ENCODE data around the gene TRIM43. TPM values are rescaled to one million over a fixed set of nuclear protein-coding genes. Genes with fewer than 3 reads are reported as not detected.
"Not testable (repeated sequence)": the region's sequence is repeated elsewhere in the genome, so short reads cannot be mapped to it uniquely, and the experiment has no call there.

TRIM43 gene
- total and polyA plus RNA-seq, 2 experiments from 2014 or later = not detected

- H3K79me2 ChIP-seq (ENCODE audit: insufficient read depth); H2AFZ ChIP-seq; H3K4me2 ChIP-seq (ENCODE audit: unreplicated experiment); H3K27me3 ChIP-seq (replicated peaks; ENCODE audit: insufficient read depth); H3F3A ChIP-seq (ENCODE audit: insufficient read depth); H3K27ac ChIP-seq; H3K9me2 ChIP-seq (ENCODE audit: insufficient read depth); H4K20me1 ChIP-seq (ENCODE audit: insufficient read depth); H3K9ac ChIP-seq; H3K9me3 ChIP-seq (ENCODE audit: low read depth); DNase-seq; H3K36me3 ChIP-seq (ENCODE audit: low read depth); in situ Hi-C loops (cut with MboI); H3K4me3 ChIP-seq; H3K4me1 ChIP-seq (ENCODE audit: insufficient read depth): not testable (repeated sequence)
- no CpG with 5 or more reads among the region's 8 CpGs for WGBS, 2 experiments (ENCODE audit: low coverage in 1 of 2, low lambda C conversion rate in 2 of 2, missing lambda C conversion rate in 2 of 2)
Measured at GRCh38 chr2:95646274-95646994, 54.6 kb downstream of the TRIM43 start.

GRCh38 chr2:95648894-95649544, 57.2 kb downstream of the TRIM43 start:
- in situ Hi-C loops (cut with MboI); H4K20me1 ChIP-seq (ENCODE audit: insufficient read depth); H3F3A ChIP-seq (ENCODE audit: insufficient read depth); H3K9ac ChIP-seq; H3K79me2 ChIP-seq (ENCODE audit: insufficient read depth); H3K9me3 ChIP-seq (ENCODE audit: low read depth); H3K4me1 ChIP-seq (ENCODE audit: insufficient read depth); H3K27ac ChIP-seq; H3K4me2 ChIP-seq (ENCODE audit: unreplicated experiment); H3K4me3 ChIP-seq; H2AFZ ChIP-seq; DNase-seq; H3K36me3 ChIP-seq (ENCODE audit: low read depth); H3K27me3 ChIP-seq (replicated peaks; ENCODE audit: insufficient read depth); H3K9me2 ChIP-seq (ENCODE audit: insufficient read depth): not testable (repeated sequence)
- 50 to 54% methylated on average over 12 to 13 of the region's 29 CpGs for WGBS, 2 experiments (ENCODE audit: low coverage in 1 of 2, low lambda C conversion rate in 2 of 2, missing lambda C conversion rate in 2 of 2)

Small RNA genes lying within 50 kb of the gene (small RNA-seq; reads per million reads assigned to genes)
- gene AC009237.4 (ENCODE audit: low read depth, low replicate concordance) = not detected
- gene AC009237.7 (ENCODE audit: low read depth, low replicate concordance) = not detected

Other genes with a start within 250 kb of the TRIM43 start
- 13.4 and 23.8 TPM in 2 replicates for gene FAHD2A, start 189.3 kb upstream of the TRIM43 start, total RNA-seq (2014; rRNA removed; shearing (Covaris generic))
- 21.7 and 24.5 TPM in 2 replicates for gene FAHD2A, start 189.3 kb upstream of the TRIM43 start, polyA plus RNA-seq (2016; fragmentation: Nextera tagmentation; extraction: Ambion mirVana)
- gene TRIM43B, start 107.2 kb upstream of the TRIM43 start, total RNA-seq (2014; rRNA removed; shearing (Covaris generic)) = not detected in 2 replicates
- gene TRIM43B, start 107.2 kb upstream of the TRIM43 start, polyA plus RNA-seq (2016; fragmentation: Nextera tagmentation; extraction: Ambion mirVana) = not detected in 2 replicates

Measured in GM23248 (cell line).